ENCODE results near the gene NDRG4.
A peak's percentile ranks its signal among the peaks of the same experiment; 100 is the strongest.

The NDRG4 gene

DNA sequence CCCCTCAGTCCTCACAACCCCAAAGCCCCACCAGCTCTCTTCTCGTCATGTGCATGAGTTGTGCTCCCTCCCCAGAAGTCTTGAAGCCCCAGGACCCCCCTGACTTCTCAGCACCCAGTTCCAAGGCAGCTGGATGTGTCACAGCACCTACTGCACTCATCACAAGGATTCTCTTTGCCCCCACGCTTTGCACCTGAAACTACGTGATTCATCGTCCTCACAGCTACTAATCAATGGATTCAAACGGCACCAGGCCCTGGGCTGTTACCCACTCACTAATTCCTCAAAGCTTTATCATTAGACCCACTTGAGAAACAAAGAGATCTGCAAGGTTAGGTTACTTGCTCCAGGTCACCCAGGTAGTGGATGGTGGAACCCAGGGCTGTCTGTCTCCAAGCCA lies 45.1 kb upstream of the NDRG4 start:
- TF ChIP-seq, protein P1, sequence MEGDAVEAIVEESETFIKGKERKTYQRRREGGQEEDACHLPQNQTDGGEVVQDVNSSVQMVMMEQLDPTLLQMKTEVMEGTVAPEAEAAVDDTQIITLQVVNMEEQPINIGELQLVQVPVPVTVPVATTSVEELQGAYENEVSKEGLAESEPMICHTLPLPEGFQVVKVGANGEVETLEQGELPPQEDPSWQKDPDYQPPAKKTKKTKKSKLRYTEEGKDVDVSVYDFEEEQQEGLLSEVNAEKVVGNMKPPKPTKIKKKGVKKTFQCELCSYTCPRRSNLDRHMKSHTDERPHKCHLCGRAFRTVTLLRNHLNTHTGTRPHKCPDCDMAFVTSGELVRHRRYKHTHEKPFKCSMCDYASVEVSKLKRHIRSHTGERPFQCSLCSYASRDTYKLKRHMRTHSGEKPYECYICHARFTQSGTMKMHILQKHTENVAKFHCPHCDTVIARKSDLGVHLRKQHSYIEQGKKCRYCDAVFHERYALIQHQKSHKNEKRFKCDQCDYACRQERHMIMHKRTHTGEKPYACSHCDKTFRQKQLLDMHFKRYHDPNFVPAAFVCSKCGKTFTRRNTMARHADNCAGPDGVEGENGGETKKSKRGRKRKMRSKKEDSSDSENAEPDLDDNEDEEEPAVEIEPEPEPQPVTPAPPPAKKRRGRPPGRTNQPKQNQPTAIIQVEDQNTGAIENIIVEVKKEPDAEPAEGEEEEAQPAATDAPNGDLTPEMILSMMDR (conservative IDR thresholded peaks at IDR 0.05; ENCODE audit: low read depth): no peak
- no peak overlapping the region for H3K27ac ChIP-seq
- DNase-seq (ENCODE audit: low spot score): no peak
- POLR2A ChIA-PET (ENCODE audit: low non-redundant PET): no interaction called here
- CTCF ChIA-PET: no interaction called here

DNA sequence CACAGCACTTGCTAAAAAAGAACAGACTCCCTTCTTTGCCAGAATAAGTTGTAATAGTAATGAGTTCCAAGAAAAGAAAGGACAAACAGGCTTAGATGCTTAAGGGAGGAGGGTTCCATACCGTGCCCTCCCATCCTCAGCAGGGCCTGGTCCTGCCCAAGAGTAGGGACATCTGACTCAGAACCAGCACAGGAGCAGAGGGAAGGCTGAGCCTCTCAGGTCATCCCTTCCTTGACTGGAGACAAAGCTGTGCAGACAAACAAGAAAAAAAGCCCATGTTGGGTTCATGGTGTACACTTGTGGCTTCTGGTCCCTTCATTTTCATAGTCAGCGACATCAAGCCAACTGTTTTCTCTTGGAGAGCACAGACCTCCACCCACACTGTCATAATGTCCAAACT lies 44.2 kb upstream of the NDRG4 start:
- TF ChIP-seq, protein P1 (conservative IDR thresholded peaks at IDR 0.05; ENCODE audit: low read depth): no peak
- no peak overlapping the region for H3K27ac ChIP-seq
- DNase-seq (ENCODE audit: low spot score): no peak
- POLR2A ChIA-PET (ENCODE audit: low non-redundant PET): no interaction called here
- CTCF ChIA-PET: interaction anchor here (0.6 to 0.8 kb wide), 2 partner anchors 32 to 222 kb away, joined by 3 read pairs; no protein-coding TSS in a partner anchor

DNA sequence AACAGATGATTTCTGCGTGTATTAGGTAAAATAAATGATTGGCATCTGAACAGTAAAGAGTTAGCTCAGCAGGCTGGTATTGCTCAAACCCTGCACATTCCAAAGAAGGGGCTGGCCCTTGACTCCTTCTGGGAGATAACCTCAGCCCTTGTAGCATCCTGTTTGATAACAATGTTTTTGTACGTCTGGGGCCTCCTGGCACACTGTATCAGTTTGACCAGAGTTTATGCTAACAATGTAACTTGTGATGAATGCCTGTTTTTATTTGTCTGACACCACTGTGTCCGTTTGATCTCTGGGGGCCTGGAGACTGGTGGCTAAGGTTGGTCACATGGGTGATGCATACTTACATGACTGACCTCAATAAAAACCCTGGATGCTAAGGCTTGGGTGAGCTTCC lies 43.8 kb upstream of the NDRG4 start:
- CTCF ChIA-PET: interaction anchor here (0.6 to 0.8 kb wide), 2 partner anchors 31 to 222 kb away, joined by 3 read pairs; no protein-coding TSS in a partner anchor
- no peak for DNase-seq (ENCODE audit: low spot score)
- no peak overlapping the region for H3K27ac ChIP-seq
- TF ChIP-seq, protein P1 (conservative IDR thresholded peaks at IDR 0.05; ENCODE audit: low read depth): no peak
- POLR2A ChIA-PET (ENCODE audit: low non-redundant PET): no interaction called here

DNA sequence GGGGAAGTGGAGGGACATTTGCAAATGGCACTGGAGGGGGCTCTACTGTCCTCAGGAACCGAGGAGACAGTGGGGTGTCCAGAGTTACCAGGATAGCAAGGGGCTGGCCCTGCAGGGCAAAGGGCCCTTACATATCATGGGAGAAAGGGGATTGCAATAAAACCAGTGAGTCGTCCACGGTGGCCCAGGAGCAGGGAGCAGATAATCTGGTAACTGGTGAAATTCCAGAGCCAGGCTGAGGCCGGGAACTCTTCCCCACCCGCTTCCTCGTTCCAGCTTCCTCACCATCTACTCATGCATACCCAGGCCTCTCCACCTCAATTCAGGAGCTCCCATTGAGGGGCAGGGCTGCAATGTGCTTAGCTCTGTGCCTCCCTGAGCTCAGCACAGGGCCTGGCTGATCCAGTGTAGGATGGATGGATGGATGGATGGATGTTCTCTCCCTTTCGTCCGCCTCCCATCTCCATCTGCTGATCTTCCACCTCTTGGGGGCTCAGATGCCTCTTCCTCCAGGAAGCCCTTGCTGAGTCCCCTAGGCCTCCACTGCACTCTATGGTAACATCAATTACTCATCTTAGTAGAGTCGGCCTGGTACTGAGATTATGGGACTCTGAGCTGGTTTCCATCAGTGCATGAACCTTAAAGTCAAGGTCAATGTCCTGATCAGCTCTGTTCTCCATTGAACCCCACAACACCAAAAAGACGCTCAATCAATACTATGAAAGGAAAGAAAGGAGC lies 41.2 kb upstream of the NDRG4 start:
- POLR2A ChIA-PET (ENCODE audit: low non-redundant PET): no interaction called here
- TF ChIP-seq, protein P1 (conservative IDR thresholded peaks at IDR 0.05; ENCODE audit: low read depth): no peak
- DNase-seq (ENCODE audit: low spot score): no peak
- CTCF ChIA-PET: interaction anchor here (1.2 kb wide), 1 partner anchor 122 kb away, joined by 7 read pairs; no protein-coding TSS in a partner anchor
- H3K27ac ChIP-seq: no peak overlapping the region

DNA sequence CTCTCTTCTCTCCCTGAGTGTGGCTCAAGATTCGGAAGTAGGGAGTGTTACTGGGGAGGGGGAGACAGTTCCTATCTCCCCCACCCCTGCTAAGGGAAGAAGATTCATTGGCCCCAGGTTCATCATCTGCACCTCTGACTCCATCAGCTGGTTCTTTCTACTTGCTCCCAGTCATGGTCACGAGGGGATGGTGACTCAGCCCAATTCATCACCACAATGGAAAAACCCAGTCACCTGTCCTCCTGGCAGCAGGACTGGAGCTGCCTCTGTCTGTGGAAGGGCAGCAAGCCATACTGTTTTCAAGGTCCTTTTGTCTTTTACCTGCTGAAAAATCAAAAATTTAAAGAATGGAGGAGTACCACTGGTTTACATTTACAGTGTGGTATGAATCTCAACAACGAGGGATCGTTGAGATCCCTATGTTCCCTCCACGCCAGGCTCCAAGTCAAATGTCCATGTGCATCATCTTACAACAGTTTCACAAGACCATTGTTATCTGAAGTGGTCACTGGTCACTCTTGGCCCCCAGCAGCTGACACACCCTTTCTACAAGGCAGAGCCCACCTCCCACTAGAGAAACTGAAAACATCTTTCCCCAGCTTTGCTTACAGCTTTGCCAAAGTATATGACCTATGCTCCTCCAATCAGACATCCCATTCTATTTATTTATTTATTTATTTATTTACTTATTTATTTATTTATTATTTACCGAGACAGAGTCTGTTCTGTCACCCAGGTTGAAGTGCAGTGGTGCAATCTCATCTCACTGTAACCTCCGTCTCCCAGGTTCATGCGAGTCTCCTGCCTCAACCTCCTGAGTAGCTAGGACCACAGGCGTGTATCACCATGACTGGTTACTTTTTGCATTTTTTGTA lies 40.4 kb upstream of the NDRG4 start:
- H3K27ac ChIP-seq: no peak overlapping the region
- TF ChIP-seq, protein P1 (conservative IDR thresholded peaks at IDR 0.05; ENCODE audit: low read depth): no peak
- CTCF ChIA-PET: interaction anchor here (1.2 kb wide), 1 partner anchor 123 kb away, joined by 7 read pairs; no protein-coding TSS in a partner anchor
- POLR2A ChIA-PET (ENCODE audit: low non-redundant PET): interaction anchor here (0.6 kb wide), 1 partner anchor 26 kb away, joined by 3 read pairs; no protein-coding TSS in a partner anchor
- peak; percentile 55 for DNase-seq (ENCODE audit: low spot score)

DNA sequence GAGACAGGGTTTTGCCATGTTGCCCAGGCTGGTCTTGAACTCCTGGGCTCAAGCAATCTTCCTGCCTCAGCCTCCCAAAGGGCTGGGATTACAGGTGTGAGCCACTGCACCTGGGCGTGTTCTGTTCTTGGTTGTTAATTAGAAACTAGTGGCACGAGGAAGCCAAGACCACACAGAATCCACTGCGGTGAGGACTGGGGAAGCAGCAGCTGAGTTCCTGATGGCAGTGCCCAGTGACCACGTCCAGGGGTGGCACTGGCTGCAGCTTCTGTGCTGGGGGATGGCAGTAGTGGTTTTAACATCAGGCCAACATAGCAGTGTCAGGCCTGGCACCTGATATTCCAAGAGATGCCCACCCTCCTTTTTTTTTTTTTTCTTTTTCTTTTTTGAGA lies 39.7 kb upstream of the NDRG4 start:
- no peak overlapping the region for H3K27ac ChIP-seq
- DNase-seq (ENCODE audit: low spot score): no peak
- ChIA-PET POLR2A (ENCODE audit: low non-redundant PET) (interaction anchor here (0.6 kb wide), 1 partner anchor 26 kb away, joined by 3 read pairs; no protein-coding TSS in a partner anchor), CTCF (no interaction called here)
- TF ChIP-seq, protein P1 (conservative IDR thresholded peaks at IDR 0.05; ENCODE audit: low read depth): no peak

All from RWPE1 (cell line).